Lung microvascular endothelial cell (primary cell): Measurements from ENCODE around the gene DGKD. TPM values are rescaled to one million over a fixed set of nuclear protein-coding genes. Genes with fewer than 3 reads are reported as not detected.
A peak's percentile ranks its signal among the peaks of the same experiment; 100 is the strongest.
"Not testable (repeated sequence)": the region's sequence is repeated elsewhere in the genome, so short reads cannot be mapped to it uniquely, and the experiment has no call there.

Experiments
- DNase-seq, 2 donors: peaks; one replicate each; pipeline versions ENCODE4 v3.0.0 to v3.0.0-alpha.2; 2010; ENCODE audit warnings: low read depth in 2 of 2
- total RNA-seq: library from RNA; depleted of rRNA; stranded (reverse); fragments of >200 nt; gene quantifications from 2 replicates; pipeline ENCODE4 v1.2.1, GENCODE V29; 2014

DGKD gene
- total RNA-seq, 1 donor from 2014 or later = 7.9 TPM

GRCh38 chr2:233386382-233387041 lies 32.2 kb downstream of the DGKD start:
- peak in 1 of 2 donors; percentile 44 for DNase-seq

- DNase-seq = no peak
These were observed 32.9 kb downstream of the DGKD start for GRCh38 chr2:233387225-233387624.

GRCh38 chr2:233387667-233388528 lies 33.6 kb downstream of the DGKD start:
- DNase-seq = peak; percentile 88 to 98

- DNase-seq = no peak
These were observed 35.4 kb downstream of the DGKD start for GRCh38 chr2:233389601-233390125.

- no peak for DNase-seq
These were observed 41.4 kb downstream of the DGKD start for GRCh38 chr2:233395687-233396086.

- DNase-seq = not testable (repeated sequence)
These were observed 42.7 kb downstream of the DGKD start for GRCh38 chr2:233396726-233397665.

- DNase-seq = peak in 1 of 2 donors; percentile 38
These were observed 45.3 kb downstream of the DGKD start for GRCh38 chr2:233399306-233400225.

GRCh38 chr2:233400341-233400740 lies 46.0 kb downstream of the DGKD start:
- no peak for DNase-seq

GRCh38 chr2:233400961-233401360 lies 46.7 kb downstream of the DGKD start:
- DNase-seq = no peak

GRCh38 chr2:233402346-233402745 lies 48.1 kb downstream of the DGKD start:
- DNase-seq = no peak

- no peak for DNase-seq
These were observed 48.5 kb downstream of the DGKD start for GRCh38 chr2:233402789-233403188.

- DNase-seq = peak; percentile 52 to 73
These were observed 49.9 kb downstream of the DGKD start for GRCh38 chr2:233404222-233404621.

GRCh38 chr2:233406865-233407264 lies 52.6 kb downstream of the DGKD start:
- no peak for DNase-seq

GRCh38 chr2:233407771-233408181 lies 53.5 kb downstream of the DGKD start:
- peak in 1 of 2 donors; percentile 49 for DNase-seq

- DNase-seq = no peak
These were observed 54.3 kb downstream of the DGKD start for GRCh38 chr2:233408366-233409285.

GRCh38 chr2:233409286-233409991 lies 55.1 kb downstream of the DGKD start:
- peak in 1 of 2 donors; percentile 41 for DNase-seq

GRCh38 chr2:233410196-233410760 lies 56.0 kb downstream of the DGKD start:
- no peak for DNase-seq

- DNase-seq = no peak
These were observed 56.9 kb downstream of the DGKD start for GRCh38 chr2:233411162-233411561.
